ENCODE results near the gene COQ9.
"Not testable (repeated sequence)": the region's sequence is repeated elsewhere in the genome, so short reads cannot be mapped to it uniquely, and the experiment has no call there.

Gene COQ9

DNA sequence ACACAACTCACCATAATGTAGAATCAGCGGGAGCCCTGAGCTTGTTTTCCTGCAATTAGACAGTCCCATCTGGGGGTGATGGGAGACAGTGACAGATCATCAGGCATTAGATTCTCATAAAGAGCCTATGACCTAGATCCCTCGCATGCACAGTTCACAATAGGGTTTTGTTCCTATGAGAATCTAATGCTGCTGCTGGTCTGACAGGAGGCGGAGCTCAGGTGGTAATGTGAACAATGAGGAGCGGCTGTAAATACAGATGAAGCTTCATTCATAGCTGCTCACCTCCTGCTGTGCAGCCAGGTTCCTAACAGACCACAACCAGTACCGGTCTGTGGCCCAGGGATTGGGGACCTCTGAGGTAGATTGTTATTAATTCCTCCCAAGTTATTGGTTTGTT is 42.0 kb downstream of the COQ9 start:
- Mint-ChIP-seq H3K27me3 (peaks cover 32% of the 10 kb centered on the region), H3K4me1 (peaks cover 13% of the 10 kb centered on the region), H3K9me3 (no peaks in the 10 kb centered on the region), H3K36me3 (no peaks in the 10 kb centered on the region), H3K27ac (no peak overlapping the region), H3K4me3 (no peak overlapping the region)
- DNase-seq: no peak
- CTCF ChIA-PET: interaction anchor here (2.1 kb wide), 1 partner anchor 31 kb away, joined by 9 read pairs; no protein-coding TSS in a partner anchor

DNA sequence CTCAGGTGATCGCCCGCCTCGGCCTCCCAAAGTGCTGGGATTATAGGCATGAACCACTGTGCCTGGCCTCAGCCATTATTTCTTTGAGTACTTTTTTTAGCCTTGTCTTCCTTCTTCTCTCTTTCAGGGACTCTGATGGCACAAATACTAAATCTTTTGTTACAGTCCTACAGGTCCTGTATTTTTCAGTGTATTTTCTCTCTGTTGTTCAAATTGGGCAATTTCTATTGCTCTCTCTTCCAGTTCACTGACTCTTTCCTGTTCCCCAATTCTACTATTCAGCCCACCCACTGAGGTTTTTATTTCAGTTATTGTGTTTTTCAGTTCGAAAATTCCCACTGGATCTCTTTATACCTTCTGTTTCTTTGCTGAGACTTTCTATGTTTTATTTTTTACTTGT is 46.5 kb downstream of the COQ9 start:
- CTCF ChIA-PET: no interaction called here
- Mint-ChIP-seq H3K4me1 (no peaks in the 10 kb centered on the region), H3K36me3 (no peaks in the 10 kb centered on the region), H3K9me3 (no peaks in the 10 kb centered on the region), H3K27ac (no peak overlapping the region), H3K4me3 (no peak overlapping the region), H3K27me3 (peaks cover 22% of the 10 kb centered on the region)
- no peak for DNase-seq

DNA sequence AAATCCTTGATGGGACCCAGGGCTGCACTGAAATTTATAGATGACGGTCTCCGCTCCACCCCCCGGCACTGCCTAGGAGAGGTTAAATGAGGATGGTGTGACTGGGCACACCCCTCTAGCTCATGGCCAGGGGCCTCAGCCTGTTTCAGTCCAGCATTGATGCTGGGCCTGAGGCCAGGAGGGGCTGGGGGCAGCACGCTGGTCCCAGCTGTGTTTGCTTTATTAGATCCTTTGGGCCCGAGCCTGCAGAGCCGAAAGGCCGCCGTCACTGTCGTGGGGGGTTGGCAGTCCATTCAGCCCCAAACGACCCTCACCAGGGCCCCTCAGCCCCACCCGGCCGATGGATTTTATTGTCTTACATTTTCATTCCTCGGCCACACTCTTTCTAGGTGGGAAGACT is 49.8 kb downstream of the COQ9 start:
- H3K36me3 Mint-ChIP-seq: no peaks in the 10 kb centered on the region
- no peak for DNase-seq

DNA sequence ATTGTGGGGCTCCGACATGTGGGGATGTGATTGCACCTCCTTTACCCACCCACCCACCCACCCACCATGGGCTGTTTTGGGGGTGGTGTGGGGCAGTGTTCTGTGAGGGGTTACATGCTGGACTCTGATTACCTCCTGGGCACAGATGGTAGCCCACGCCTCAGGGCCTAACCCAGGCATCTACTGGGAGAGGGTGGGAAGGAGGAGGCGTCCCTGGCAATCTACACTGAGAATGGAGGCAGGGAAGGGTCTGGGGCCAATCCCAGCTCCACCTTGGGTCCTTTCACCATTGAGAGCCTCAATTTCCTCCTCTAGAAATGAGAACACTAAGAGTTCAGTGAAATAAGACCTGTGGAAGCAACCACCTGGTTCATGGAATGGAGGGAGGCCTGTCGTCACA is 50.8 kb downstream of the COQ9 start:
- Mint-ChIP-seq H3K9me3 (no peaks in the 10 kb centered on the region), H3K27me3 (peaks cover 16% of the 10 kb centered on the region), H3K27ac (no peak overlapping the region), H3K4me1 (peaks cover 18% of the 10 kb centered on the region), H3K36me3 (no peaks in the 10 kb centered on the region), H3K4me3 (no peak overlapping the region)
- no peak for DNase-seq
- CTCF ChIA-PET: interaction anchor here (0.6 kb wide), 1 partner anchor 83 kb away, joined by 3 read pairs; no protein-coding TSS in a partner anchor

More for the DNA sequence above, 49.8 kb downstream of the COQ9 start:
- Mint-ChIP-seq H3K27ac (no peak overlapping the region), H3K4me1 (peaks cover 18% of the 10 kb centered on the region), H3K4me3 (no peak overlapping the region), H3K27me3 (peaks cover 14% of the 10 kb centered on the region), H3K9me3 (no peaks in the 10 kb centered on the region)
- CTCF ChIA-PET: interaction anchor here (1.1 kb wide), 1 partner anchor 23 kb away, joined by 3 read pairs; no protein-coding TSS in a partner anchor

DNA sequence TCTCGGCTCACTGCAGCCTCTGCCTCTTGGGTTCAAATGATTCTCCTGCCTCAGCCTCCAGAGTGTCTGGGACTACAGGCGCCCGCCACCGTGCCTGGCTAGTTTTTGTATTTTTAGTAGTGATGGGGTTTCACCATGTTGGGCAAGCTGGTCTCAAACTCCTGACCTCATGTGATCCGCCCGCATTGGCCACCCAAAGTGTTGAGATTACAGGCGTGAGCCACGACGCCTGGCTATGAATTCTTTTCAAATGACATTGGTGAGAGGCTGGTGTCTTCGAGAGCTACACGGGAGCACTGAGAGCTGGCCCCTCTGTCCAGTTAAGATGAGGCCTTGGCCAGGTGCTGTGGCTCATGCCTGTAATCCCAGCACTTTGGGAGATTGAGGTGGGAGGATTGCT is 52.7 kb downstream of the COQ9 start:
- H3K9me3 Mint-ChIP-seq: not testable (repeated sequence)

DNA sequence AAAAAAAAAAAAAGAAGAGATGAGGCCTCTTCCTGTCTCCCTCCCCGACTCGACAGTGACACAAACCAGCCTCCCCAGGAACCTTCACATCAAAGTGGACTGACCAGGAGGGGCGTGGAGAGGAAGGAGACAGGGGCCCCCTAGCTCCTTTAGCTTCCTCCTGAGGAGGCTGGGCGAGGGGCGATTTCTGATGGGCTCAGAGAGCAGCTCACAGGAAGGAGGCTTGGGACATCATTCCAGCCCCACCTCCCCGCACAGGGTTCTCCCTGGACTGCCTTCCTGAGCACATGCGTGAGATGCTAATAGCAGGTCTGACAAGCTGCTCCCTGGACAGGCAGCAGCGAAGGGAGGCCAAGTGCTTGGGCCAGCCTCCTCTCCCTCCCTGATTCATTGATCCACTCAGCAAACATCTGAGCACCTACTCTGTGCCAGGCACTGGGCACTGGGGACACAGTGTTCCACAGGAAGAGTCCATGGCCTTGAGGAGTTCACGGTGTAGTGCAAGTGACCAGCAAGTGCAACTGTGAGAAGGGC is 53.4 kb downstream of the COQ9 start:
- peaks cover 21% of the 10 kb centered on the region for H3K27me3 Mint-ChIP-seq
- peak; percentile 53 for DNase-seq
- no peaks in the 10 kb centered on the region for H3K9me3 Mint-ChIP-seq
- H3K36me3 Mint-ChIP-seq: no peaks in the 10 kb centered on the region
- no peak overlapping the region for H3K4me3 Mint-ChIP-seq
- H3K27ac Mint-ChIP-seq: no peak overlapping the region
- CTCF ChIA-PET: interaction anchor here (0.7 to 3.3 kb wide), 5 partner anchors 13 to 82 kb away, joined by 3 to 11 read pairs (median 4); partner anchors contain the start of gene POLR2C
- H3K4me1 Mint-ChIP-seq: peaks cover 18% of the 10 kb centered on the region

More for the DNA sequence above, 52.7 kb downstream of the COQ9 start:
- CTCF ChIA-PET: interaction anchor here (0.7 to 3.3 kb wide), 4 partner anchors 20 to 81 kb away, joined by 3 to 11 read pairs (median 4); partner anchors contain the start of gene POLR2C
- not testable (repeated sequence) for H3K27ac Mint-ChIP-seq, H3K4me3 Mint-ChIP-seq, DNase-seq, H3K36me3 Mint-ChIP-seq
- peaks cover 18% of the 10 kb centered on the region for H3K4me1 Mint-ChIP-seq
- peaks cover 20% of the 10 kb centered on the region for H3K27me3 Mint-ChIP-seq

DNA sequence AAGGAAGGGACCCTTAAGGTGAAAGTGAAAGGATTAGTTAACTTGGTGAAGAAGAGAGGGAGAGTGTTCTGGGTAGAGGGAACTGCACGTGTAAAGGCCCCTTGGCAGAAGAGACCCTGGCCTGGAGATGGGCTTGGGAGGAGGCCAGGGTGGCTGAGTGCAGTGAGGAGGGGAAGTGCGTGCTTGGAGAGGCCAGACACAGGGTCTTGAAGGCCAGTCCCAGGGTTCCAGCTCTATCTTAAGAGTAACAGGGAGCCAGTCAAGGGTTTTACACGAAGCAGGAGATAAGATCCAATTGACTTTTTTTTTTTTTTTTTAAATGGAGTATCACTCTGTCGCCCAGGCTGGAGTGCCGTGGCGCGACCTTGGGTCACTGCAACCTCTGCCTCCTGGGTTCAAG is 54.2 kb downstream of the COQ9 start:
- Mint-ChIP-seq H3K27ac (no peak overlapping the region), H3K4me1 (peaks cover 18% of the 10 kb centered on the region)
- CTCF ChIA-PET: interaction anchor here (0.6 to 3.3 kb wide), 5 partner anchors 14 to 81 kb away, joined by 3 to 11 read pairs (median 4); partner anchors contain the start of gene POLR2C

DNA sequence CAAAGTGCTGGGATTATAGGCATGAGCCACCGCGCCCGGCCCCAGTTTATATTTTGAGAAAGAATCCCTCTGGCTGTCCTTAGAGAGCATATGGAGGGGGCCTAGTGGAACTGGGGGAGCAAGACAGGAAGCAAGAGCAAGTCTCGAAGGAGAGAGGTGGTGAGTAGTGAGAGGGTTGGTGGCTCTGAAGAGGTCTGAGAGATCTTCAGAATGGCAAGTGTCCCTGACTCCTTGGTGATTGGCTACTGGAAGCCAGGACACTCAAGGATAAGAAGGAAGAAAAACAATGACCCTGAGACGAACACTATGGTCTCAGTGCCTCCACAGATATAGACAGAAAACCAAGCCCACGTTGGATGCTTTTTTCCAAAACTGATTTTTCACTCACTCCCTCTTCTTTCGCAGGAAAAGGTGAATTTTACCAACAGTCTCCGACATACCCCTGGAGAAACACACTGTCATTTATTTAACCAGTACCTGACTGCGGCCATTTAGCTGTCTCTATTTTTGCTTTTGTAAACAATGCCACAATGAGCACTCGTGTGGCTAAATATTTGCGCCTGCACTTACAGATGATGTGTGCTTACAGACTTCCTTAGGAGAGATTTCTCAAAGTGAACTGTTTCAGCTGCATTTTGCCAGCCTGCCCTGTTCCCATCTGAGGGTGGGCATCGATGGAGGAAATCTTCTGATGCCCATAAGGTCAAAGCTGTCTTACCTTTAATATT is 54.9 kb downstream of the COQ9 start:
- Mint-ChIP-seq H3K36me3 (no peaks in the 10 kb centered on the region), H3K4me1 (peaks cover 18% of the 10 kb centered on the region), H3K4me3 (no peak overlapping the region), H3K27ac (no peak overlapping the region), H3K27me3 (peaks cover 26% of the 10 kb centered on the region), H3K9me3 (no peaks in the 10 kb centered on the region)
- CTCF ChIA-PET: interaction anchor here (1.0 to 3.3 kb wide), 3 partner anchors 14 to 74 kb away, joined by 3 to 11 read pairs (median 4); no protein-coding TSS in a partner anchor
- DNase-seq: no peak

More for the DNA sequence above, 54.2 kb downstream of the COQ9 start:
- DNase-seq: no peak
- no peaks in the 10 kb centered on the region for H3K9me3 Mint-ChIP-seq
- no peak overlapping the region for H3K4me3 Mint-ChIP-seq
- H3K27me3 Mint-ChIP-seq: peaks cover 21% of the 10 kb centered on the region
- H3K36me3 Mint-ChIP-seq: no peaks in the 10 kb centered on the region

DNA sequence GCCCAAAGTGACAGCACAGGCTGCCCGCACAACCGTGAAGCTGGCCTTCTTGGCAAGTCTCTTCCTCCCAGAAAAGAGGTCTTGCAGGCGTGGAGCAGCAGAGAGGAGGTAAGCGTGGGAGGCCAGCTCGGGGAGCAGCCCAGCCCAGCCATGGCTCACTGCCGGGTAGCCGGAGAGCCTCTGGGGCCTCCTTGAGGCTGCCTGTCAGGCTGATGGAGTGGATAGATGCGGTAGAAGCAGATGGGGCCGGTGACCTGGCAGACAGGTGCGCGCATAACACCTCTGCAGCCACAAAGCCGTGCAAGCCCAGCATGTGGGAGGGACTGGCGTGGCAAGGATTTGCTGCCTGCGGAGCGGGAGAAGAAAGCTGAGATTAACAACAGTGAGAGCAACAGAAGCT is 56.1 kb downstream of the COQ9 start:
- Mint-ChIP-seq H3K27ac (no peak overlapping the region), H3K4me3 (no peak overlapping the region)
- CTCF ChIA-PET: interaction anchor here (1.8 kb wide), 1 partner anchor 16 kb away, joined by 6 read pairs; no protein-coding TSS in a partner anchor

DNA sequence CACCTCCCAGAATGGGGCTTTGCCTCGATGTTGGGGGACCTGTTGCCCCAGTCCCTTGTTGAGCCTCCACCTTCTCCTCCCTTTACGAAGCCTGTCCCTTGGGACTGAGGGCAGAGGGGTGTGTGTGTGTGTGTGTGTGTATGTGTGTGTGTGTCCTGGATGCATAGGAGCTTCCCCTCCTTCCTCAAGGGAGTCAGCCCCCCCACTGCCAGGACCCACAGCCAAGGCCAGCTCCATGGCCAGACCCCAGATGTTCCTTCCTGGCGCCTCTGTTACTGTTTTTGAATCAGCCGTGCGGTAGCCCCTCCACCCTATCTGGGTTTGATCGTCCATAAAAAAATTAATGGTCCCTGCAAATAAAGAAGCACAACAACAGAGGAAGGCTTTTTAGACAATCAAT is 56.7 kb downstream of the COQ9 start:
- no peaks in the 10 kb centered on the region for H3K36me3 Mint-ChIP-seq
- peaks cover 29% of the 10 kb centered on the region for H3K27me3 Mint-ChIP-seq
- DNase-seq: no peak
- no peak overlapping the region for H3K4me3 Mint-ChIP-seq
- CTCF ChIA-PET: interaction anchor here (1.0 to 1.8 kb wide), 3 partner anchors 9 to 22 kb away, joined by 4 to 6 read pairs (median 6); no protein-coding TSS in a partner anchor
- H3K27ac Mint-ChIP-seq: no peak overlapping the region
- H3K4me1 Mint-ChIP-seq: peaks cover 18% of the 10 kb centered on the region
- H3K9me3 Mint-ChIP-seq: no peaks in the 10 kb centered on the region

More for the DNA sequence above, 56.1 kb downstream of the COQ9 start:
- no peaks in the 10 kb centered on the region for H3K9me3 Mint-ChIP-seq
- DNase-seq: no peak
- H3K36me3 Mint-ChIP-seq: no peaks in the 10 kb centered on the region
- peaks cover 29% of the 10 kb centered on the region for H3K27me3 Mint-ChIP-seq
- H3K4me1 Mint-ChIP-seq: peaks cover 18% of the 10 kb centered on the region

DNA sequence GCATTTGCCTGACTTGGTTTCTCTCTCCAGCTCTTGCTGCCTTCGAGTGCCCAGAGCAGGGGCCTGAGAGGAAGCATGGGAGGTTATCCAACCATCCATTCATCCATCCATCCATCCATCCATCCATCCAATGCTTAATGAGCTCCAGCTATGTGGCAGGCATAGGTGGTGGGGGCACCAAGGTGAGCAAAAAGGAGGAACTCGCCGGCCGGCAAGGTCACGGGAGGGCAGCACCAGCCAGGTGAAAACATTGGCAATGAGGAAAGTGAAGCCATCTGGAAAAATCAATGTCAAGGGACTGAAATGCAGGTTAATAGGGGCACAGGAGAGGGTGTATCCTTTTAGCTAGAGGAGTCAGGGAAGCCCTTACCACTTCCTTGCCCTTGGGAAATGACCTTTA is 57.2 kb downstream of the COQ9 start:
- no peak for DNase-seq
- H3K9me3 Mint-ChIP-seq: no peaks in the 10 kb centered on the region
- no peak overlapping the region for H3K4me3 Mint-ChIP-seq
- peaks cover 33% of the 10 kb centered on the region for H3K27me3 Mint-ChIP-seq
- CTCF ChIA-PET: interaction anchor here (0.8 to 1.8 kb wide), 4 partner anchors 9 to 28 kb away, joined by 3 to 6 read pairs (median 5); no protein-coding TSS in a partner anchor
- H3K27ac Mint-ChIP-seq: no peak overlapping the region
- H3K36me3 Mint-ChIP-seq: no peaks in the 10 kb centered on the region
- H3K4me1 Mint-ChIP-seq: peaks cover 15% of the 10 kb centered on the region

DNA sequence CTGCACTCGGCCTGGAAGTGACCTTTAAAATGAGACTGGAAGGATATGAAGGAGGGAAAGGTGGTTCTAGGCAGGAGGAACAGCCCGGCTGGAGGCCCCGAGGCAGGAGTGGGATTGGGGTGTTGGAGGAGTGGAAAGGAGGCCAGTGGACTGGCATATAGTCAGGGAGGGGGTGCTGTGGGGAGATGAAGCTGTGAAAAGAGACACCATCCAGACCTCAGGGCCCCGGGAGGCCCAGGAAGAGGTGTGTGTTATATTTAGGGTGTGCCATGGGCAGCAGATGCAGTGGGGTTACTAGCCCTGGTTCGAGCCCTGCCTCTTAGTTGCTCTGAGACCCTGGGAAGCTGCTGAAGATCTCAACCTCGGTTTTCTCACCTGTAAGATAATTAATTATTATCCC is 57.9 kb downstream of the COQ9 start:
- DNase-seq: no peak
- no peaks in the 10 kb centered on the region for H3K9me3 Mint-ChIP-seq
- peaks cover 36% of the 10 kb centered on the region for H3K27me3 Mint-ChIP-seq
- H3K4me3 Mint-ChIP-seq: no peak overlapping the region
- peaks cover 12% of the 10 kb centered on the region for H3K4me1 Mint-ChIP-seq
- CTCF ChIA-PET: interaction anchor here (0.8 to 1.3 kb wide), 2 partner anchors 24 to 29 kb away, joined by 3 to 4 read pairs; no protein-coding TSS in a partner anchor
- no peak overlapping the region for H3K27ac Mint-ChIP-seq
- H3K36me3 Mint-ChIP-seq: no peaks in the 10 kb centered on the region

DNA sequence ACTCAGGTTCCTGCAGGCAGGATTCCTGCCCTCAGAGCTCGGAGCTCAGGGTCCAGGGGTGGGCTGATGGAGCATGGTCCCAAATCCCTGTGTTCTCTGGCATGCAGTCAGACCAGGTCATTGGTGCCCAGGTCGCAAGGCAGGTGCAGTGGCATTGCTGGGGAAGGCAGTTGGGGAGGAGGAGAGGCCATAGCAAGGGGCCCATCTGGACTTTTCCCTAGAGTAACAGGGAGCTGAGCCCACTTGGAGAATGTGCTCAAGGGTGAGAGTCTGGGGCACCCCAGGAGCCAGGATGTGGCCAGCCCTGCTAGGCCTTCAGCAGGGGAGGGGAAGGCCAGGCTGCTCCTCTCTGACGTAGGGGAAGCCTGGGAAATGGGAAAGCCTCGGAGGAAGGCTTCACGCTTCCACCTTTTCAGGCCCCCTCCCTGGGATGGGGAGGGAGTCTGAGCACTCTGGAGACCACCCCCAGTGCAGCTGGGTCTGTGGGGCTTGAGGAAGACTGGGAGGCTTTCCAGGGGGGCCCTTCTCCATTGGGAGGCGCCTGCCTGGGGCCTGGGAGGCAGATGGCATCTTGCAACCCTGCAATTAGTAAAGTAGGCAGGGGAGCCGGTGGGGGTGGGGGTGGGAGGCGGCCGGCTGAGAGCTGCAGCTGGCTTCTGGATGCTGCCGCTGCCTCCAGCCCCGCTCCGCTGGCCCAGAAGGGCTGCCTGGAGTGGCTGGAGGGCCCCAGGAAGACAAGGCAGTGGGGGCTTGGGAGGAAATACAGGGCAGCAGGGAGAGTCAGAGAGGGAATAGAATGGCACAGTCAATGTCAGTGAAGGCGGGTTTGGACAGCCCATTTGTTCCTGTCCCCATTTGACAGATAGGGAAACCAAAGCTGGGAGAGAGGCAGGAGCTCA is 60.1 kb downstream of the COQ9 start:
- no peak for DNase-seq
- H3K27ac Mint-ChIP-seq: no peak overlapping the region
- CTCF ChIA-PET: interaction anchor here (1.0 to 2.4 kb wide), 2 partner anchors 12 kb away, joined by 4 to 16 read pairs; no protein-coding TSS in a partner anchor

More for the DNA sequence above, 60.1 kb downstream of the COQ9 start:
- Mint-ChIP-seq H3K4me1 (no peaks in the 10 kb centered on the region), H3K4me3 (no peak overlapping the region), H3K36me3 (no peaks in the 10 kb centered on the region), H3K27me3 (peaks cover 34% of the 10 kb centered on the region), H3K9me3 (no peaks in the 10 kb centered on the region)

Measured in activated naive CD4-positive, alpha-beta T cell treated with anti-CD3 and anti-CD28 coated beads, Interleukin-2, amount 10 ng/mL, durations not matched to agents 7 days and 5 days (primary cell).